Measurements from ENCODE around the gene ADGRL2.

Gene ADGRL2

GRCh38 chr1:81805537-81806431, 5.0 kb downstream of the ADGRL2 start:
- DNase-seq (ENCODE audit: low read depth, low spot score), result no peak

- DNase-seq (ENCODE audit: low read depth, low spot score), result no peak
Measured at GRCh38 chr1:81806432-81806770, 5.7 kb downstream of the ADGRL2 start.

GRCh38 chr1:81808760-81809159, 8.0 kb downstream of the ADGRL2 start:
- DNase-seq (ENCODE audit: low read depth, low spot score), result no peak

- DNase-seq (ENCODE audit: low read depth, low spot score), result no peak
Measured at GRCh38 chr1:81809808-81810207, 9.1 kb downstream of the ADGRL2 start.

- no peak for DNase-seq (ENCODE audit: low read depth, low spot score)
Measured at GRCh38 chr1:81811757-81812371, 11.1 kb downstream of the ADGRL2 start.

GRCh38 chr1:81812712-81813111, 12.0 kb downstream of the ADGRL2 start:
- DNase-seq (ENCODE audit: low read depth, low spot score), result no peak

GRCh38 chr1:81813691-81814090, 13.0 kb downstream of the ADGRL2 start:
- no peak for DNase-seq (ENCODE audit: low read depth, low spot score)

GRCh38 chr1:81819613-81820012, 18.9 kb downstream of the ADGRL2 start:
- DNase-seq (ENCODE audit: low read depth, low spot score), result no peak

- no peak for DNase-seq (ENCODE audit: low read depth, low spot score)
Measured at GRCh38 chr1:81820765-81821164, 20.0 kb downstream of the ADGRL2 start.

DNA sequence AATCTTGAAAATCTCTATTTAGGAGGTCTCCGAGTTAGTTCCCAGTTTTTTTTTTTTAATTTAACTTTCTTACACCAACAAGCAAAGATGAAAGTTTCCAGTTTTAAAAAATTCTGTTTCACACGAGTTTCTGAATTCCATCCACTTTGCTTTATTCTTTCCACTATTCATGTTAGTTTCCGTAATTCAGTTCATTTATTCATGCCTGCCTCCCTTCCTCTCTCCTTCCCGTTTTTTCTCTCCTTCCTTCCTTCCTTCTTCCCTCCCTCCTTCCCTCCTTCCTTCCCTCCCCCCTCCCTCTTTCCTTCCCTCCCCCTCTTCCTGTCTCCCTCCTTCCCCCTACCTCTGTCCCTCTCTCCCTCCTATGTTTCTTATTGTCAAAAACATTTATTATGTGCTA, 22.3 kb downstream of the ADGRL2 start:
- no peak for DNase-seq (ENCODE audit: low read depth, low spot score)

DNA sequence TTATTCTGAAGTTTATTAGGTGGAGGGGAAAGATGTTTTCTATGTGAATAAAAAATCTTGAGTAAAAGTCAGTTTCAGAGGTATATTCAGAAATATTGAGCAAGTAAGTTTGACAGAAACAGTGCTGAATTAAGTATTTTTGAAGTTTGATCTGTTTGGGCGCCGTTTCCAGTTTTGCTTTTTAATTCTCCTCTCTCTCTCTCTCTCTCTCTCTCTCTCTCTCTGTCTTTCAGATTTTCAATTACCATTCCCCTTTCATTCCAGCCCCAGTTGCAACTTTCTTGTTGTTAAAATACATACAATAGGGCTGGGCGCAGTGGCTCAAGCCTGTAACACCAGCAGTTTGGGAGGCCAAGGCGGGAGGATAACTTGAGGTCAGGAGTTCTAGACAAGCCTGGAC, 24.0 kb downstream of the ADGRL2 start:
- DNase-seq (ENCODE audit: low read depth, low spot score), result no peak

GRCh38 chr1:81827942-81828341, 27.2 kb downstream of the ADGRL2 start:
- DNase-seq (ENCODE audit: low read depth, low spot score), result no peak

GRCh38 chr1:81832573-81832972, 31.8 kb downstream of the ADGRL2 start:
- DNase-seq (ENCODE audit: low read depth, low spot score), result no peak

- no peak for DNase-seq (ENCODE audit: low read depth, low spot score)
Measured at GRCh38 chr1:81833722-81834121, 33.0 kb downstream of the ADGRL2 start.

- DNase-seq (ENCODE audit: low read depth, low spot score), result no peak
Measured at GRCh38 chr1:81834268-81834667, 33.5 kb downstream of the ADGRL2 start.

DNA sequence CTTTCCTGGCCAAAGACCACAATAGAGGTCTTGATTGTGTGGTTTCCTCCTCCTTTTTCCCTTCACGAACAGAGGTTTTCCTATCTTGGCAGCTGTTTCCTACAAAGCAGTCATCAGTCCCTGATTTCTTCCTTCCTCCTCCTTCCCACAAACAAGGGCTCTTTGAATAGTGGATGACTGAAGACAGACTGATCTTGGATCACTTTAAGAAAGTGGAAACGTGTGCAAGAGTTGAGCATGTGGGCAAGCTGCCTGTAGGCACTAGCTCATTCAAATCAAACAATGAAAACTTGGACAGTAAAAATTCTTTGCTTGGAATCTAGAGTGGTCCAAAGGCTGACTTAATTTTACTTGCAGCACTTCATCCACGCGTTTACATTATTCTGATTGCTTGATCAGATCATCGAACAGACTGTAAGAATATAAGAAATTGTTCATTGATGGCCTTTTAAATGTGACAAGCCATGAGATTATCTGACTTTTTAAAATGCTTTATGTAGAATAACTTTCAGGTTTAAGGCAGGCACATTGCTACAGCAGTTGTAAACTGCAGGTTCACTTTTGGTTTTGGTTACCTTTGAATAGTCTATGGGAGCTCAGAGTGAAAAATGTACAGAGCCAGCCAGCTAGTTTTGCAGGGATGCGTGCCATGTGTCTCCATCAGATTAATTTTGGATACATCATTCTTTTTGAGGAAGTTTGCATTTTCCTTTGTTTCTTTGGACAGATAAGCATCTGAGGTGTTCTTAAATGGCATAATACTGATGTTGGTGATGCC, 34.4 kb downstream of the ADGRL2 start:
- DNase-seq (ENCODE audit: low read depth, low spot score), result no peak

- DNase-seq (ENCODE audit: low read depth, low spot score), result no peak
Measured at GRCh38 chr1:81836007-81836626, 35.4 kb downstream of the ADGRL2 start.

- DNase-seq (ENCODE audit: low read depth, low spot score), result no peak
Measured at GRCh38 chr1:81838600-81839218, 38.0 kb downstream of the ADGRL2 start.

- DNase-seq (ENCODE audit: low read depth, low spot score), result no peak
Measured at GRCh38 chr1:81840805-81841204, 40.1 kb downstream of the ADGRL2 start.

- DNase-seq (ENCODE audit: low read depth, low spot score), result no peak
Measured at GRCh38 chr1:81841795-81842194, 41.1 kb downstream of the ADGRL2 start.

DNA sequence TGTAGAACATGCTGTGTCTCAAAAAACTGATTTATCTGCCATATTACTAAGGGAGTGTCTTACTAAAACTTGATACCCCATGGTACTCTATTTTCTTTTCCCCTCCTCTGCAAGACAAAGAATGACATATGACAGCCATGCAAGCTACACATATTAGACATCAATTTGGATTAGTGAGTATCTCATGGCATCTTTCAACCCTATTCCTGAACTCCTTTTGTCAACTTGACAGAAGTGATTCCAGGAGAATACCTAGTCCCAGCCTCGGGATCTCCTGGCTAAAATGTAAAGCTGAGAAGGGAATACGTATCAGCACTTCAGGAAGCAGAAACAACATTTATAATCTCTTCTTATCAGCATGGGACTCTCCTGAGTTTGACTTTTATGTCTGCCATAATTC, 43.7 kb downstream of the ADGRL2 start:
- no peak for DNase-seq (ENCODE audit: low read depth, low spot score)

DNA sequence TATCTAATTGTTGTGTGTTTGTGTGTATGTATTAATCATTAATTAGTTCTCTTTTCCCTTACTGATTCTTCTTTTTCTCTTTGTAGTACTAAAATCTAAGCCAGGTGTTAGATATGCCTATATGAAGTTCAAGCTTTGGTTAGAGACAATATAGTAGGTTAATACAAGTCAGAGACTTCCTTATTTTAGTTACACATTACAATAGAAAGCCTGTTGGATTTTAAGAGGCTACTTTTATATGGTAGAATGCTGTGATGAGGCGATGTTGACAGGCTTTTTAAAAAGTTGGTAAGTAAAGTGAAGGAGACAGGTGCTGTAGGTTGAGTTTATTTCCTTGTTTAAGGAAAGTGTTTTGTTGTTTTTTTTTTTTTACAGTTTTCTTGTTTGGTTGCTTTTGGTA, 45.9 kb downstream of the ADGRL2 start:
- no peak for DNase-seq (ENCODE audit: low read depth, low spot score)
